A673 (cell line): ENCODE data around the gene UNC13C. TPM values are rescaled to one million over a fixed set of nuclear protein-coding genes. Genes with fewer than 3 reads are reported as not detected.

Experiments used
- BruUV-seq: library from RNA; stranded (reverse); fragments of 400-500 nt; replicated peaks from 2 replicates; lab custom pipeline; 2021; lab: Mats Ljungman, UMichigan
- CTCF ChIA-PET: fragments of 300-600 bp; sonication (Branson Sonifier 250); formaldehyde crosslinking; loops from one replicate; lab custom pipeline; 2022; ENCODE audit warnings: antibody characterized with exemption; lab: Charles Lee
- POLR2A ChIA-PET: fragments of 300-600 bp; sonication (Branson Sonifier 250); formaldehyde crosslinking; loops from one replicate; lab custom pipeline; 2022; ENCODE audit warnings: antibody characterized with exemption; ENCODE audit not compliant: low non-redundant PET; lab: Charles Lee
- DNase-seq: peaks from one replicate; pipeline ENCODE4 v3.0.0-alpha.2; 2015; ENCODE audit warnings: low spot score
- H3K27ac ChIP-seq: fragments of 200-600 bp; sonication (generic); 2 replicates; pipeline ENCODE4 v1.5.1; 2016; ENCODE audit warnings: mixed run types, low read depth, mild to moderate bottlenecking, mixed read lengths, antibody characterized with exemption, low read length; ENCODE audit not compliant: poor library complexity, severe bottlenecking
- H3K27me3 ChIP-seq: fragments of 200-600 bp; sonication (generic); replicated peaks from 2 replicates; pipeline ENCODE4 v1.6.1; 2017; ENCODE audit warnings: mixed run types, low read depth, mild to moderate bottlenecking, mixed read lengths, antibody characterized with exemption, low read length; ENCODE audit not compliant: insufficient read depth, poor library complexity
- H3K36me3 ChIP-seq: fragments of 200-600 bp; sonication (generic); 2 replicates; pipeline ENCODE4 v1.6.1; 2016; ENCODE audit warnings: mixed run types, mild to moderate bottlenecking, mixed read lengths, antibody characterized with exemption, low read length; ENCODE audit not compliant: insufficient read depth, poor library complexity, severe bottlenecking
- H3K4me1 ChIP-seq: fragments of 200-600 bp; sonication (generic); 2 replicates; pipeline ENCODE4 v1.6.1; 2017; ENCODE audit warnings: mixed run types, mild to moderate bottlenecking, mixed read lengths, antibody characterized with exemption, low read length; ENCODE audit not compliant: insufficient read depth, poor library complexity, severe bottlenecking
- H3K4me3 ChIP-seq: fragments of 200-600 bp; sonication (generic); 2 replicates; pipeline ENCODE4 v1.5.1; 2016; ENCODE audit warnings: low read depth, mixed run types, mild to moderate bottlenecking, mixed read lengths, low read length; ENCODE audit not compliant: poor library complexity, severe bottlenecking
- H3K9me3 ChIP-seq: fragments of 200-600 bp; sonication (generic); 2 replicates; pipeline ENCODE4 v1.6.1; 2016; ENCODE audit warnings: mixed run types, low read depth, mild to moderate bottlenecking, mixed read lengths, antibody characterized with exemption, low read length; ENCODE audit not compliant: poor library complexity, severe bottlenecking
- EZH2 ChIP-seq: fragments of 200-600 bp; sonication (generic); IDR thresholded peaks from 2 replicates; pipeline ENCODE4 v1.6.1; 2017; ENCODE audit warnings: borderline replicate concordance, low read depth, mild to moderate bottlenecking, mixed read lengths, antibody characterized with exemption, low read length; ENCODE audit not compliant: poor library complexity, severe bottlenecking
- intact Hi-C: fragments of 100-400 bp; cut with micrococcal nuclease; formaldehyde crosslinking; loops from one replicate; pipeline ENCODE4 v1.10.0; 2022; ENCODE audit not compliant: unreplicated experiment
- total RNA-seq: library from RNA; stranded (reverse); gene quantifications from 2 replicates; pipeline ENCODE4 v1.2.3, GENCODE V29; 2021
- TF ChIP-seq, protein P1 (sequence below): fragments of 300-800, 200-600 bp; sonication (generic); conservative IDR thresholded peaks from 2 replicates; pipeline ENCODE4 v1.5.1; 2017; ENCODE audit warnings: low read depth, mild to moderate bottlenecking, antibody characterized with exemption, low read length, moderate library complexity, mixed read lengths

UNC13C gene
- total RNA-seq, 1 experiment from 2014 or later, result not detected

DNA sequence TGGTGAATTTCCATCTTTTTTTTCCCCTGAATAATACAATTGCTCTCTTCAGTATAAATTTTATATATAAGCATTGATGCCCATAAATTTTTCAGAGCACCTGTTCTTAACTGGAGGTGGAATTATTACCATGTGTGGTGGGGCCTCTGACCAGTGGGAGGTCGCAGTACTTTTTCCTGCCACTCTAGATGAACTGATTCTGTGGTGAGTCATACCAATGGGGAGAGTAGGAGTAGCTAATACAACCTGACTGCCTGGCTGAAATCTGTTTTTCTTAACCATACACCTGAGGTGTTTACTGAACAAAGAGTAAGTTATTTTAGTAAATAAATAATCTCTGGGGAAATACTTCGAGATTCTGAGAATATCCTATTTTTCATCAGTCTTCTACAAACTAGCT, 67.2 kb downstream of the UNC13C start:
- POLR2A ChIA-PET, result no interaction called here
- no TSS peak for BruUV-seq
- DNase-seq, result no peak
- Histone ChIP-seq H3K4me3 (no peak overlapping the region), H3K27me3 (no peaks in the 10 kb centered on the region), H3K4me1 (no peaks in the 10 kb centered on the region), H3K27ac (no peak overlapping the region), H3K36me3 (no peaks in the 10 kb centered on the region), H3K9me3 (peaks cover 3% of the 10 kb centered on the region)
- CTCF ChIA-PET, result no interaction called here
- TF ChIP-seq EZH2, result no peak
- TF ChIP-seq, protein P1, sequence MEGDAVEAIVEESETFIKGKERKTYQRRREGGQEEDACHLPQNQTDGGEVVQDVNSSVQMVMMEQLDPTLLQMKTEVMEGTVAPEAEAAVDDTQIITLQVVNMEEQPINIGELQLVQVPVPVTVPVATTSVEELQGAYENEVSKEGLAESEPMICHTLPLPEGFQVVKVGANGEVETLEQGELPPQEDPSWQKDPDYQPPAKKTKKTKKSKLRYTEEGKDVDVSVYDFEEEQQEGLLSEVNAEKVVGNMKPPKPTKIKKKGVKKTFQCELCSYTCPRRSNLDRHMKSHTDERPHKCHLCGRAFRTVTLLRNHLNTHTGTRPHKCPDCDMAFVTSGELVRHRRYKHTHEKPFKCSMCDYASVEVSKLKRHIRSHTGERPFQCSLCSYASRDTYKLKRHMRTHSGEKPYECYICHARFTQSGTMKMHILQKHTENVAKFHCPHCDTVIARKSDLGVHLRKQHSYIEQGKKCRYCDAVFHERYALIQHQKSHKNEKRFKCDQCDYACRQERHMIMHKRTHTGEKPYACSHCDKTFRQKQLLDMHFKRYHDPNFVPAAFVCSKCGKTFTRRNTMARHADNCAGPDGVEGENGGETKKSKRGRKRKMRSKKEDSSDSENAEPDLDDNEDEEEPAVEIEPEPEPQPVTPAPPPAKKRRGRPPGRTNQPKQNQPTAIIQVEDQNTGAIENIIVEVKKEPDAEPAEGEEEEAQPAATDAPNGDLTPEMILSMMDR, result no peak
- intact Hi-C loops, result no loop called here

DNA sequence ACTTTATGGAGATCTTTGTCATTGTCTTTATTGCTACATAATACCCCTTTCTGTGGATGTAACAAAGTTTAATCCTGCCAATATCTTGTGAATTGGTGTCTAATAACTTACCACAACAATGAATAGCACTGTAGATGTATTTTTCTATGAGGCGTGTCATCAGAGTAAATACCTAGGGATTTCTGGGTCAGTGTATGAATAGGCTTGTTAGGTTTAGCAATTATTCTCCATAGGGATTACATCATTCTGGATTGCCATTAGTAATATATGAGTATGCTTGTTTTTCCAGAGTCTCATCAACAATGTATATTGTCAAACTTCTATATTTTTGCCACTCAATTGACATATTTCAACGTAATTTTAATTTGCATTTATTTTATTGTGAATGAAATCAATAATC, 67.9 kb downstream of the UNC13C start:
- no peak for DNase-seq
- Histone ChIP-seq H3K4me3 (no peak overlapping the region), H3K27ac (no peak overlapping the region), H3K4me1 (no peaks in the 10 kb centered on the region), H3K27me3 (no peaks in the 10 kb centered on the region), H3K9me3 (peaks cover 3% of the 10 kb centered on the region), H3K36me3 (no peaks in the 10 kb centered on the region)
- intact Hi-C loops, result no loop called here
- TF ChIP-seq EZH2, result no peak
- TF ChIP-seq, protein P1, result no peak
- BruUV-seq, result no TSS peak
- ChIA-PET POLR2A (no interaction called here), CTCF (no interaction called here)

DNA sequence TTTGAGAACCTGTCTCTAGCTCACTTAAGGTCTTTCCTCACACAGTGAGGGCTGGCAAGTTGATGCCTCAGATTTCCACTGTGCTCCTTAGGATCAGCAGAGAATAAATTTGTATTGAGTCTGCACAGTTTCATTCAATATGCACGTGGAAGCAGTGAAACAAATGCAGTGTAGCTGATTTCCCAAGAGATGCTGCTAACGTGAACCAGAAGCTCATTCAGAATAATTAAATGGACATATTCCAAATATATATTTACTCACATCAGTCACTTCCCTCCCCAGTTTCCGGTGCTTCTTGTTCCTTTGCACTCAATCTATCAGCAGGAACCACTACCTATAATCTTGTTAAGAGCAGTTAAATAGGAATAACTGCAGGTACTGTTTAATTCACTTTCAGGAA, 86.1 kb downstream of the UNC13C start:
- CTCF ChIA-PET, result no interaction called here

More for the DNA sequence above, 86.1 kb downstream of the UNC13C start:
- no peaks in the 10 kb centered on the region for H3K4me1 ChIP-seq
- no peaks in the 10 kb centered on the region for H3K27me3 ChIP-seq
- peak; percentile 5 for DNase-seq
- intact Hi-C loops, result no loop called here
- no peak for TF ChIP-seq EZH2
- TF ChIP-seq, protein P1, result no peak
- H3K27ac ChIP-seq, result no peak overlapping the region
- H3K9me3 ChIP-seq, result peaks cover 4% of the 10 kb centered on the region
- no peak overlapping the region for H3K4me3 ChIP-seq
- no TSS peak for BruUV-seq
- POLR2A ChIA-PET, result no interaction called here
- no peaks in the 10 kb centered on the region for H3K36me3 ChIP-seq
